Activated CD8-positive, alpha-beta memory T cell treated with anti-CD3 and anti-CD28 coated beads, Interleukin-2, amount 50 U/mL, for 4 hours (primary cell): Measurements from ENCODE around the gene CHAC1.
"Not testable (repeated sequence)": the region's sequence is repeated elsewhere in the genome, so short reads cannot be mapped to it uniquely, and the experiment has no call there.

Source experiments
- DNase-seq: peaks from one replicate; pipeline ENCODE4 v3.0.0-alpha.2; 2020

CHAC1 gene

GRCh38 chr15:40958723-40959122 is 5.5 kb downstream of the CHAC1 start:
- DNase-seq, result no peak

- DNase-seq, result no peak
Measured at GRCh38 chr15:40959331-40960141, 6.3 kb downstream of the CHAC1 start.

- DNase-seq, result no peak
Measured at GRCh38 chr15:40960151-40960885, 7.0 kb downstream of the CHAC1 start.

DNA sequence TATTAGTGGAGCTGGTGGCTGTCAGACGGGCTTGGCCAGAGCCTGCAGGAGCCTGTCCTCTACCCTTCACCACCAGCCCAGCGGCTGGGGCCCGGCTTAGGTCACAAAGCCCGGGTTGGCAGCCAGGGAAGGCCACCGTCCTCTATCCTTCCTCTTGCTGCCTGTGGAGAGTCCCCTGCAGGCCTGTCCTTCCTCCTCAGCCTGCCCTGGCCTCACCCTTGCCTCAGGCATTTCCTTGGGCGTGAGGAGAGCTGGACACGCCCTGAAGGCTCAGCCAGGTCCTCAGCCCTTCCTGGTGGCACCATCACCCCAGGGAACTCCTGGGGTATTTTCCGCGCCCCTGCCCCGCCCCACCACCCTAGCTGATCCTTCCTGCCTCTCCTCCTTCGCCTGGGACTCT is 7.7 kb downstream of the CHAC1 start:
- no peak for DNase-seq

GRCh38 chr15:40961740-40962139 is 8.5 kb downstream of the CHAC1 start:
- not testable (repeated sequence) for DNase-seq

DNA sequence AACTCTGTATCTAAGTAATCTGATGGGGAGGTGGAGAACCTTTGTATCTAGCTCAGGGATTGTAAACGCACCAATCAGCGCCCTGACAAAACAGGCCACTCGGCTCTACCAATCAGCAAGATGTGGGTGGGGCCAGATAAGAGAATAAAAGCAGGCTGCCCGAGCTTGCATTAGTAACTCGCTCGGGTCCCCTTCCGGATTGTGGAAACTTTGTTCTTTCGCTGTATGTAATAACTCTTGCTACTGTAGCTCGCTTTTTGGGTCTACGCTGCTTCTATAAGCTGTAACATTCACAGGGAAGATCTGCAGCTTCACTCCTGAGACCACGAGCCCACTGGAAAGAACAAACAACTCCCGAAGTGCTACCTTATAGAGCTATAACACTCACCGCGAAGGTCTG is 9.0 kb downstream of the CHAC1 start:
- DNase-seq, result not testable (repeated sequence)

GRCh38 chr15:40963201-40963600 is 9.9 kb downstream of the CHAC1 start:
- DNase-seq, result no peak

- no peak for DNase-seq
Measured at GRCh38 chr15:40964006-40964405, 10.7 kb downstream of the CHAC1 start.

DNA sequence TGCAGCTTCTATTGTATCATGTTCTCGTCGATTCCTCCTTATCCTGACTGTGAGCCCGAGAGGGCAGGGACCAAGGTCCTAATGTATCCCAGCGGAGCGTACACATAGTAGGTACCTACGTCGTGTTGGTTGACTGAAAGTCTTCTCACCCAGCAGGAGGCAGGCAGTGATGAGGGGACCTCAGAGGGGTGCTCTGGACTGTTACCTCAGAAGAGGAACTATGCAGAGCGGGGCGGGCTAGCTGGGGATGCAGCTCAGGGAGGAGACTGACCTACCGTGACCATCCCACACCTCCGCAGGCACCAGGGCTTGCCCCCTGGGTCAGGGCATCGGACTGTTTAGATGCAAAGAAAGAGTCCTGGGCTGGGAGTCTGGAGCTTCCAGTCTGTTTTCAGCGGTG is 11.4 kb downstream of the CHAC1 start:
- DNase-seq, result no peak

DNA sequence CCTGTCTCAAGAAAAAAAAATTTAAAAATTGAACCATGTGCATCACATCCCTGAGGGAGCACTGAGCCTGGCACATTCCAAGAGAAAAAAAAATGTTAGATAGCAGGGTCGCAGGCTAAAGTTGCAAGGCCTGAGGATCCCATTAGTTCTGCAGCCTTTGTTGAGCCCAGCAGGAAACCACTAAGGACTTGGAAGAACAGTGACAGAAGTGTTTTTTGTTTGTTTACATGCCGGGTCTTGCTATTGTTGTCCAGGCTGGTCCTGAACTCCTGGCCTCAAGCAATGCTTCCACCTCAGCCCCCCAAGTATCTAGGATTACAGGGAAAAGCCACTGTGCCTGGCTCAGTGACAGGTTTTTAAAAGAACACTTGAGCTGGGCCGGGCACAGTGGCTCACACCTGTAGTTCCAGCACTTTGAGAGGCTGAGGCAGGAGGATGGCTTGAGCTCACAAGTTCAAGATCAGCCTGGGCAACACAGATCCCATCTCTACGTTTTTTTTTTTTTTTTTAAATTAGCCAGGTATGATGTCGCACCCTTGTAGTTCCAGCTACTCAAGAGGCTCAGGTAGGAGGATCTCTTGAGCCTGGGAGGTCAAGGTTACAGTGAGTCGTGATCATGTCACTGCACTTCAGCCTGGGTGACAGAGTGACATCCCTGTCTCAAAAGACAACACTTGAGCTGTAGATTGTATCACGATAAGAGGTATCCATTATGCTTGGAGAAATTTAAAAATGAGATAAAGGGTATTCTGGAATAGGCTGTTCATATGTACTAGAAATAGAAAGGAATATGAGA is 15.2 kb downstream of the CHAC1 start:
- no peak for DNase-seq

DNA sequence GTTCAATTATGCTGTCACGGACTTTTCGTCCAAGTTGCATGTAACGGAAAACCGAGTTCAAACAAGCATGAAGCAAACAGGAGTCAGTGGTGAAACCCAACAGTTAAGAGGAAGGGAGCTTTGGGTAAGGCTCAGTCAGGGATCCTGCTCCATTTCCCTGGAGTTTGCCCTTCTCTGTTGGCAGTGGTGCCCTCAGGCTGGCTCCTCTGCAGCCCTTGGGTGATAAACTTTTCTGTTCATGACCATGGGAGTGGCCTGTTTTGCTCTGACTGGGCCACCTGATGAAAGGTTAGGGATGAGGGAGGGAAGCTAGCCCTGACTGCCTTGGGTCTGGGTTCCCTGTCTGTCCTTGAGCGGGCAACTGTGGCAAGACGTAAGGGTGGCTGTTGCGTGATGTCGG is 16.1 kb downstream of the CHAC1 start:
- DNase-seq, result no peak

DNA sequence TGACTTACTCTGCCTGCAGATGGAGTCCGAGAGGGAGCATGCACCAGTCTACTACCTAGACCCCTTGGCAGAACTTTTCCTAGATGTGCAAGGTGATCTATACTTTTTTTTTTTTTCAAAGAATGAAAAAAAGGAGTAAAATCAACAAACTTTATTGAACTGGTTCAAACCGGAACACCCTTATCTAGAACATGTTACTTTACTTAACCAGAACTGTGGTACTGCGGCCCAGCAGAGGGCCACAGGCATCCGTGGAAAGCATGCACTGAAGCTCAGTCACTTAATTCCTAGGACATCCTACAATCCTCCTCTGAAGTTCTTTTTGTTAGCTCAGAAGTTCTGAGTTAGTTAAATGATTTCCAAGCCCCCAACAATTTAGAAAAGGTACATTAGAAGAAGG is 21.6 kb downstream of the CHAC1 start:
- DNase-seq, result no peak

DNA sequence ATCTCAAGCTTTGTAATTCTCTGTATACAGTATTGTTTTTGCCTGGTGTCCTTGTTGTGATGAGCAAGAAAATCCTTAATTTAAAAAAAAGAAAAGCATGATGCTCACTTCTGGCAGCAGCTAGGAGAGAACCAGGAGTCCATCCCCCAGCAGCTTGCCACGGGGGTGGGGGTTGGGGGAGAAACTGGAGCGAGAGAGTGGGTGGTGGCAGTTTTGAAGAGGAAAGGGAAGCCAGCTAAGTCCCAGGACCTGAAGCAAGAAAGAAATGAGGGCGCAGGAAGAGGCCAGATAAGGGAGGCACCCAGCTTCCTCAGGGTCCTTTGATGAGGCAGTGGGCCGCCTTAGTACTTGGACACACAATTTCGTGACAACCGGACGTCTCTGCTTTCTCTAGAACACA is 23.5 kb downstream of the CHAC1 start:
- DNase-seq, result no peak

GRCh38 chr15:40978141-40978540 is 24.9 kb downstream of the CHAC1 start:
- DNase-seq, result no peak

GRCh38 chr15:40978562-40978961 is 25.3 kb downstream of the CHAC1 start:
- DNase-seq, result no peak

- no peak for DNase-seq
Measured at GRCh38 chr15:40981186-40981585, 27.9 kb downstream of the CHAC1 start.

- no peak for DNase-seq
Measured at GRCh38 chr15:40982855-40983254, 29.6 kb downstream of the CHAC1 start.

DNA sequence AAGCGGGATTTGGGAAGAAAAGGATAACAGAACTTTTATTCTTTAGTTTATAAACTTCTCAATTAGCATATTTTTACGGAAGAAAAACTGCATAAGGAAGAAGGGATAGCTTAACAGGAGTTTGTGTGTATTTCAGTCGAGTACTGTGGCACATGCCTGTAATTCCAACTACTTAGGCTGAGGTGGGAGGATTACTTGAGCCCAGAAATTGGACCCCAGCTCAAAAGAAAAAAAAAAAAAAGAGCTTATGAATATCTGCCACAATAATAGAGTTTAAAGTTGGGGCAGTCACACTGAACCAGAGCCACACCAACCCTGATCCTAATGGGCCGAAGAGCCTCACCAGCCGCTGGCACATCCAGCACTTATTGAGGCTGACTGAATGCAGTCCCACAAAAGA is 31.1 kb downstream of the CHAC1 start:
- no peak for DNase-seq

DNA sequence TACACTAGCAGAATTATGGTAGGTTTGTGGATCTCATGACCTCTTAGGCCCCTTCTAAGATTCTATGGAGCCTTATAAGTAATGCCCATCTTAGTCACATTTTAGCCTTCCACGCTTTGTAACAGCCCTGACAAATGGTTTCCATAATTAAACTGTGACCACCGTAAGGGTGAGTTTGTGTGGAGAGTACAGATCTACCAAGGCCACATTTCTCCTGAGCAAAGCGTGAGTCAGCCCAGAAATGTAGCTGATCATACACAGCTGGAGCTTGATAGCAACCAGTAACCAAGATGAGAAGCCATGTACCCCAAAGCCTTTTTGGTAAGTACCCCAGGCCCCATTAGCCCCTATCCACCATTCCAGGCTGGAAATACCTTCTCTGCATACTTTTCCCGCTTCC is 31.7 kb downstream of the CHAC1 start:
- DNase-seq, result no peak

- no peak for DNase-seq
Measured at GRCh38 chr15:40985541-40986330, 32.5 kb downstream of the CHAC1 start.

DNA sequence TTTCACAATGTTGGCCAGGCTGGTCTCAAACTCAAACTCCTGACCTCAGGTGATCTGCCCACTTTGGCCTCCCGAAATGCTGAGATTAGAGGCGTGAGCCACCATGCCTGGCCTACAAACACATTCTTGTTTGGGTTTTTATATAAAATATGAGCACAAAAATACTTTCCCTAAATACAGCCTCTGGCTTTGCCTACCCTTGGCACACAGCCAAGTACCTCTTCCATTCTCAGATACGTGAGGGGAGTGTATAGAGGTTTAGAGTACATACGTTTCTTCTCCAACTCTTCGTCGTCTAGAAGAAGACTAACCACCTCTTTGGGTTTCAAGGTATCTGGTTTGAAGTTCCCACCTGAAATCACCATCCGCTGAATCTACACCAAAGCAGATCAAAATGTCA is 33.5 kb downstream of the CHAC1 start:
- no peak for DNase-seq

DNA sequence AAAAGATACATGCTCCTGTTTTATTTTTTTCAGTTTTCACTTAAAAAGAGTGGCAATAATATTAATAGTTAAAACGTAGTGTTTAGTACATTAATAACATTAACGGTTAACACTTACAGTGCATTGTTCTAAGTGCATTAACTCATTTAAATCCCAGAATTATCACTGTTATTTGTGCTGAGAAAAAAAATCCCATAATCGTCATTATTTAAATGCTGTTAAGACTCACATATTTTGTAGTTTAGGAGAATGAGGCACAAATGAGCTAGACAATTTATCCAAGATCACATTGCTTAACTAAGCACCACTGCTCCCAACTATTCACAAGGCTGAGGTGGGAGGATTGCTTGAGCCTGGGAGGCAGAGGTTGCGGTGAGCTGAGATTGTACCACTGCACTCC is 34.9 kb downstream of the CHAC1 start:
- DNase-seq, result no peak

GRCh38 chr15:40990080-40990479 is 36.8 kb downstream of the CHAC1 start:
- no peak for DNase-seq
